PC-9 (cell line): Measurements from ENCODE around the gene IFNAR2. TPM values are rescaled to one million over a fixed set of nuclear protein-coding genes. Genes with fewer than 3 reads are reported as not detected.

ENCODE experiments used
- BruUV-seq: library from RNA; stranded (reverse); fragments of 400-500 nt; replicated peaks from 2 replicates; lab custom pipeline; 2021; lab: Mats Ljungman, UMichigan
- CTCF ChIA-PET: fragments of 300-600 bp; sonication (Branson Sonifier 250); formaldehyde crosslinking; loops from one replicate; lab custom pipeline; 2022; ENCODE audit warnings: antibody characterized with exemption; lab: Charles Lee
- POLR2A ChIA-PET: fragments of 300-600 bp; sonication (Branson Sonifier 250); formaldehyde crosslinking; loops from one replicate; lab custom pipeline; 2022; ENCODE audit warnings: antibody characterized with exemption; ENCODE audit not compliant: unreplicated experiment; lab: Charles Lee
- DNase-seq, 2 experiments: peaks; one replicate each; pipeline versions ENCODE4 v3.0.0 to v3.0.0-alpha.2; 2015 to 2022; ENCODE audit warnings: mixed read lengths in 1 of 2
- H2AFZ ChIP-seq: fragments of 200-600 bp; sonication (generic); 2 replicates; pipeline ENCODE4 v1.8.1; 2017; ENCODE audit warnings: antibody characterized with exemption
- H3F3A ChIP-seq: fragments of 200-600 bp; sonication (generic); 2 replicates; pipeline ENCODE4 v1.8.1; 2017; ENCODE audit warnings: antibody characterized with exemption, mild to moderate bottlenecking, low read depth; ENCODE audit not compliant: insufficient read depth
- H3K27ac ChIP-seq: fragments of 200-600 bp; sonication (generic); 2 replicates; pipeline ENCODE4 v1.6.1; 2016; ENCODE audit warnings: mixed run types
- H3K27me3 ChIP-seq: fragments of 200-600 bp; sonication (generic); 2 replicates; pipeline ENCODE4 v1.6.1; 2016; ENCODE audit warnings: low read depth, mixed run types; ENCODE audit not compliant: insufficient read depth
- H3K36me3 ChIP-seq: fragments of 200-600 bp; sonication (generic); 2 replicates; pipeline ENCODE4 v1.6.1; 2016; ENCODE audit warnings: low read depth, mixed run types
- H3K4me1 ChIP-seq: fragments of 200-600 bp; sonication (generic); replicated peaks from 2 replicates; pipeline ENCODE4 v1.6.1; 2016; ENCODE audit warnings: mixed run types; ENCODE audit not compliant: insufficient read depth
- H3K4me2 ChIP-seq: fragments of 200-600 bp; sonication (generic); 2 replicates; pipeline ENCODE4 v1.6.1; 2017; ENCODE audit warnings: mixed run types
- H3K4me3 ChIP-seq: fragments of 200-600 bp; sonication (generic); 2 replicates; pipeline ENCODE4 v1.6.1; 2016; ENCODE audit warnings: mixed run types
- H3K79me2 ChIP-seq: fragments of 200-600 bp; sonication (generic); 2 replicates; pipeline ENCODE4 v1.6.1; 2017; ENCODE audit warnings: low read depth, mixed run types
- H3K9me2 ChIP-seq: fragments of 200-600 bp; sonication (generic); 2 replicates; pipeline ENCODE4 v1.8.1; 2017; ENCODE audit warnings: mild to moderate bottlenecking; ENCODE audit not compliant: insufficient read depth
- H3K9me3 ChIP-seq: fragments of 200-600 bp; sonication (generic); 2 replicates; pipeline ENCODE4 v1.8.1; 2016; ENCODE audit warnings: low read depth; ENCODE audit not compliant: insufficient read depth
- H4K20me1 ChIP-seq: fragments of 200-600 bp; sonication (generic); 2 replicates; pipeline ENCODE4 v1.8.1; 2017; ENCODE audit not compliant: insufficient read depth
- EZH2 ChIP-seq: fragments of 200-600 bp; sonication (generic); IDR thresholded peaks from 2 replicates; pipeline ENCODE4 v1.8.0; 2017; ENCODE audit warnings: antibody characterized with exemption, low read depth
- intact Hi-C: fragments of 100-400 bp; cut with micrococcal nuclease; formaldehyde crosslinking; loops from one replicate; pipeline ENCODE4 v1.10.0; 2022; ENCODE audit not compliant: unreplicated experiment
- total RNA-seq: library from RNA; stranded (reverse); gene quantifications from 2 replicates; pipeline ENCODE4 v1.2.3, GENCODE V29; 2021
- TF ChIP-seq, protein P1 (sequence below): fragments of 200-600 bp; sonication (generic); conservative IDR thresholded peaks from 2 replicates; pipeline ENCODE4 v1.6.1; 2017; ENCODE audit warnings: mixed run types, antibody characterized with exemption, mild to moderate bottlenecking, moderate library complexity

IFNAR2 gene
- total RNA-seq, 1 experiment from 2014 or later = 10.3 TPM

DNA sequence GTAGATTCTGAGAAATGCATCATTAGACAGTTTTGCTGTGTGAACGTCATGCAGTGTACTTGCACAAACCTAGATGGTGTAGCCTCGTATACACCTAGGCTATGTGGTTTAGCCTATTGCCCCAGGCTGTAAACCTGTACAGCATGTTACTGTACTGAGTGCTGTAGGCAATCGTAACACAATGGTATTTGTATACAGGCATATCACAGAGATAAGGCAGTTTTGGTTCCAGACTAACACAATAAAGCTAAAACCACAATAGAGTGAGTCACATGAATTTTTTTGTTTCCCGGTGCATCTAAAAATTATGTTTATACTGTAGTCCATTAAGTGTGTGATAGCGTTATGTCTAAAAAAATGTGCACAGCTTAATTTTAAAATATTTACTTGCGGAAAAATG lies 43.3 kb downstream of the IFNAR2 start:
- Histone ChIP-seq H3K27me3 (no peaks in the 10 kb centered on the region), H3K4me2 (no peak overlapping the region), H3K36me3 (no peaks in the 10 kb centered on the region), H3K4me3 (no peak overlapping the region), H3F3A (peaks cover 17% of the 10 kb centered on the region; the same call in 1 of the 2 replicates), H3K9me2 (no peaks in the 10 kb centered on the region), H4K20me1 (no peaks in the 10 kb centered on the region), H3K4me1 (peaks cover 14% of the 10 kb centered on the region), H3K27ac (no peak overlapping the region), H2AFZ (no peak overlapping the region), H3K9me3 (no peaks in the 10 kb centered on the region), H3K79me2 (no peaks in the 10 kb centered on the region)
- POLR2A ChIA-PET = no interaction called here
- TF ChIP-seq, protein P1, sequence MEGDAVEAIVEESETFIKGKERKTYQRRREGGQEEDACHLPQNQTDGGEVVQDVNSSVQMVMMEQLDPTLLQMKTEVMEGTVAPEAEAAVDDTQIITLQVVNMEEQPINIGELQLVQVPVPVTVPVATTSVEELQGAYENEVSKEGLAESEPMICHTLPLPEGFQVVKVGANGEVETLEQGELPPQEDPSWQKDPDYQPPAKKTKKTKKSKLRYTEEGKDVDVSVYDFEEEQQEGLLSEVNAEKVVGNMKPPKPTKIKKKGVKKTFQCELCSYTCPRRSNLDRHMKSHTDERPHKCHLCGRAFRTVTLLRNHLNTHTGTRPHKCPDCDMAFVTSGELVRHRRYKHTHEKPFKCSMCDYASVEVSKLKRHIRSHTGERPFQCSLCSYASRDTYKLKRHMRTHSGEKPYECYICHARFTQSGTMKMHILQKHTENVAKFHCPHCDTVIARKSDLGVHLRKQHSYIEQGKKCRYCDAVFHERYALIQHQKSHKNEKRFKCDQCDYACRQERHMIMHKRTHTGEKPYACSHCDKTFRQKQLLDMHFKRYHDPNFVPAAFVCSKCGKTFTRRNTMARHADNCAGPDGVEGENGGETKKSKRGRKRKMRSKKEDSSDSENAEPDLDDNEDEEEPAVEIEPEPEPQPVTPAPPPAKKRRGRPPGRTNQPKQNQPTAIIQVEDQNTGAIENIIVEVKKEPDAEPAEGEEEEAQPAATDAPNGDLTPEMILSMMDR = no peak
- TF ChIP-seq EZH2 = no peak
- no peak for DNase-seq
- CTCF ChIA-PET = no interaction called here
- intact Hi-C loops = no loop called here
- no TSS peak for BruUV-seq

DNA sequence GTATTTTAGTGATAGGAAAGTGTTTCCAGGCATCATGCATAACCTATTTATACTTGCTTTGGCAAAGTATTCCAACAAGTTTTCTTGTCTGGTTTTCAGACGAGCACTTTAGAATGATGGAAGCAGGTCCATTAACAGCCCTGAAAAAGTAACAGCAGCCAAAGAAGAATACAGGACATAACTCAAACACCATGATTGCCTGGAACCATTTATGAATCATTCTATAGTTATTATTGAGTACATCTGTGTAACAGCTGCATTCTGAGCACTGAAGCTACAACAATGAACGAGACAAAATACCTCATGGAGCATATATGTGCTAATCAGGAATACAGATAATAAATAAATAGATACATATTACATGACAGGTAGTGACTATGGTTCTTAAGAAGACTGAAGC lies 49.0 kb downstream of the IFNAR2 start:
- DNase-seq = no peak
- CTCF ChIA-PET = no interaction called here
- Histone ChIP-seq H3K79me2 (no peaks in the 10 kb centered on the region), H2AFZ (no peak overlapping the region), H3K4me1 (no peaks in the 10 kb centered on the region), H3K36me3 (peaks cover 6% of the 10 kb centered on the region; the same call in 1 of the 2 replicates), H3F3A (no peaks in the 10 kb centered on the region), H4K20me1 (no peaks in the 10 kb centered on the region), H3K9me2 (no peaks in the 10 kb centered on the region), H3K4me2 (no peak overlapping the region), H3K27ac (no peak overlapping the region), H3K4me3 (no peak overlapping the region), H3K9me3 (no peaks in the 10 kb centered on the region), H3K27me3 (no peaks in the 10 kb centered on the region)
- TF ChIP-seq, protein P1 = no peak
- TF ChIP-seq EZH2 = no peak
- intact Hi-C loops = no loop called here
- BruUV-seq = no TSS peak
- POLR2A ChIA-PET = no interaction called here

DNA sequence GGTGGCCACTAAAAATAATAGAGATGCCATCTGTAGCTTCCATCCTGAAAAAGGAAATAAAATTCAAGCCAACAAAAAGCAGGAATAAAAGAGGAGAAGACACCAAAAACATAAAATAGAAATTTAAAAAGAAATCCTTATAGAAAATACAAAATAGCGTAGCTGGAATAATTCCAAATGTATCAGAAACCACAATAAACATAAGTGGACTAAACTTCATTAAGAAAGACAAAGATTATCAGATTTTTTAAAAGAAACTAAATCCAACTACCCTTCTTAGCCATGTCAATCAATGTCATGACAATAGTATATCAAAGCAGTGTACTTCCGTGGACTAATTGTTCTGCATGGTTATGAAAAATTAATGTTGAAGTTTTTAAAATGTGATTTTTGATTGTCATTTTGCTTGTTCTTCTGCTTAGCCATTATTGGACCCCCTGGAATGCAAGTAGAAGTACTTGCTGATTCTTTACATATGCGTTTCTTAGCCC lies 49.6 kb downstream of the IFNAR2 start:
- H3K27me3 ChIP-seq = no peaks in the 10 kb centered on the region
- H3K27ac ChIP-seq = no peak overlapping the region
- no peaks in the 10 kb centered on the region for H4K20me1 ChIP-seq
- no peaks in the 10 kb centered on the region for H3K4me1 ChIP-seq
- H2AFZ ChIP-seq = no peak overlapping the region
- POLR2A ChIA-PET = no interaction called here
- no peaks in the 10 kb centered on the region for H3K79me2 ChIP-seq
- CTCF ChIA-PET = no interaction called here
- no peak for DNase-seq
- H3K4me3 ChIP-seq = no peak overlapping the region
- no peak for TF ChIP-seq EZH2
- TF ChIP-seq, protein P1 = no peak
- intact Hi-C loops = no loop called here
- H3F3A ChIP-seq = no peaks in the 10 kb centered on the region
- H3K36me3 ChIP-seq = peaks cover 6% of the 10 kb centered on the region; the same call in 1 of the 2 replicates
- no peaks in the 10 kb centered on the region for H3K9me2 ChIP-seq
- H3K9me3 ChIP-seq = no peaks in the 10 kb centered on the region
- H3K4me2 ChIP-seq = no peak overlapping the region
- BruUV-seq = no TSS peak

Other genes with a start within 250 kb of the IFNAR2 start
- not detected in 2 replicates for gene OLIG2, start 204.0 kb upstream of the IFNAR2 start, total RNA-seq
- gene OLIG1, start 159.8 kb upstream of the IFNAR2 start, total RNA-seq = not detected in 2 replicates
- 18.3 and 23.1 TPM in 2 replicates for gene IL10RB, start 36.4 kb downstream of the IFNAR2 start, total RNA-seq
- 24.2 and 25.5 TPM in 2 replicates for gene IFNAR1, start 95.0 kb downstream of the IFNAR2 start, total RNA-seq
- gene IFNGR2, start 173.5 kb downstream of the IFNAR2 start, total RNA-seq = 16.0 and 16.1 TPM in 2 replicates